ENCODE measurements around the gene MRPS15.
"Not testable (repeated sequence)": the region's sequence is repeated elsewhere in the genome, so short reads cannot be mapped to it uniquely, and the experiment has no call there.

Gene MRPS15

DNA sequence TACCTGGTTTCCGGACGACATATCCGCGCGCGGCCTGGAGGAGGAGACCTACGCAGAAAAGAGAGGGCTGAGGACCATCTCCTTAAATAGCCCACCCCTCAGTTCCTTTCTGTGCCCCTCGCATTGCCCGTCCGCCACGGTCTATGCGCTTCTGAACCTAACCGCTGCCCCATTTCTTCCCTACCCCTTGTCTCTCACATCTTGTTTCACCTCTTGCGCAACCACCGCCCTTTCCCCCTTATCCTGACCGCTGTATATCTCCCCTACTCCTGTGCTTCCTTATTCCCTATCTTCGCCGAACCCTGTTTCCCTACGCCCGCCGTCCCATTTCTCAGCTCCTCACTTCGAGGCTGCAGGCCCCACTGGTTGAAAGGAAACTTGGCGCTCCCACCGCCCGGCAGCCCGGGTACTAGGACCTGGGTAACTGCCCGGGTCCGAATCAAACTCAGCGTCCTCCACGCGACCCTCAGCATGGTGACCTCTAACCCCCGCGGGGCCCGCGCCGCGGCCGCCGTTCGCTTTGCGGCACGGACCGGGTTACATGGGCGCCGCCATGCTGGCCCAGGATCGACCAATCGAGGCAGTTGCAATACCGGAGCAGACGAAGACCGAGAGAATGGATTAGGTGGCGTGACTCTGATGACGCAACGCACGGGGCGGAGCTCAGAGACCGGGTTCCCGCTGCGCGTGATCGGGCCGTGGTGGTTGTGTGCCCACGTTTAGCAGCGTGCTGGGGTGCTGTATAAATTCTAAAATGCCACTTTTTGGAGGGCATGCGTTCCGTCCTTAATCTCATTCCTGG is at the start of gene MRPS15:
Gene MRPS15, minus strand, starts transcription at position 582 of the 802 bp plus-strand sequence. Its CDS starts 109 bp downstream, at position 473.
- H3K4me3 ChIP-seq (ENCODE audit: low read length), result peak within 1 kb of the TSS; percentile 75; the same call in 1 of the 2 replicates
- no peaks in the 10 kb centered on the region for H3K9me3 ChIP-seq (ENCODE audit: control insufficient read depth, insufficient read depth, low read length)
- DNase-seq (ENCODE audit: low read depth, low spot score), result peak; percentile 87
- H3K27me3 ChIP-seq (ENCODE audit: control insufficient read depth, insufficient read depth, low read length), result peaks cover 15% of the 10 kb centered on the region
- no CpG with 5 or more reads among the region's 65 CpGs for WGBS (ENCODE audit: insufficient coverage, insufficient read length)
- H3K27ac ChIP-seq (ENCODE audit: low read length), result no peak within 1 kb of the TSS
- H3K36me3 ChIP-seq (ENCODE audit: control insufficient read depth, insufficient read depth, low read length), result peaks cover 14% of the 10 kb centered on the region; the same call in 1 of the 2 replicates
- H3K4me1 ChIP-seq (ENCODE audit: control insufficient read depth, insufficient read depth, low read length), result no peaks in the 10 kb centered on the region

DNA sequence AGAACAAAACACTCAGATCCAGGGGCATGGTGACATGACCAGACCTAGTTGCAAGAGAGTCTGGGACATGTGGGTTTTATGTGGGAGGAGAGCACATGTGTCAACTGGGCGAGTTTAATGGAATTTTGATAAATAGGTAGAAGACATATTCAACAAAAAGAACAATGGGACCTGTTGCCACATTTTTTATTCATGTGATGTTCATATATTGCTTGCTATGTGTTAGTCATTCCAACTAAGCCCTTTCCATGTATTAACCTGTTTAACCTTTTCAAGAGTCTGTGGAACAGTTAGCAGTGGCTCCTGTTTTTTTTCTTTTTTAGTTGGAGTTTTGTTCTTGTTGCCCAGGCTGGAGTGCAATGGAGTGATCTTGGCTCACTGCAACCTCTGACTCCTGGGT is 48.7 kb upstream of the MRPS15 start:
- no peaks in the 10 kb centered on the region for H3K27me3 ChIP-seq (ENCODE audit: control insufficient read depth, insufficient read depth, low read length)
- no CpG with 5 or more reads among the region's 1 CpG for WGBS (ENCODE audit: insufficient coverage, insufficient read length)

GRCh38 chr1:36511804-36512798 is 47.9 kb upstream of the MRPS15 start:
- no peak for DNase-seq (ENCODE audit: low read depth, low spot score)
- Histone ChIP-seq H3K4me1 (ENCODE audit: control insufficient read depth, insufficient read depth, low read length) (no peaks in the 10 kb centered on the region), H3K27ac (ENCODE audit: low read length) (no peak overlapping the region), H3K36me3 (ENCODE audit: control insufficient read depth, insufficient read depth, low read length) (no peaks in the 10 kb centered on the region), H3K27me3 (ENCODE audit: control insufficient read depth, insufficient read depth, low read length) (no peaks in the 10 kb centered on the region), H3K4me3 (ENCODE audit: low read length) (no peak overlapping the region), H3K9me3 (ENCODE audit: control insufficient read depth, insufficient read depth, low read length) (no peaks in the 10 kb centered on the region)
- whole genome bisulfite sequencing (ENCODE audit: insufficient coverage, insufficient read length), result no CpG with 5 or more reads among the region's 15 CpGs

More for the DNA sequence above, 48.7 kb upstream of the MRPS15 start:
- Histone ChIP-seq H3K27ac (ENCODE audit: low read length) (no peak overlapping the region), H3K36me3 (ENCODE audit: control insufficient read depth, insufficient read depth, low read length) (no peaks in the 10 kb centered on the region), H3K4me1 (ENCODE audit: control insufficient read depth, insufficient read depth, low read length) (no peaks in the 10 kb centered on the region), H3K4me3 (ENCODE audit: low read length) (no peak overlapping the region), H3K9me3 (ENCODE audit: control insufficient read depth, insufficient read depth, low read length) (no peaks in the 10 kb centered on the region)
- DNase-seq (ENCODE audit: low read depth, low spot score), result no peak

- not testable (repeated sequence) for H3K27me3 ChIP-seq (ENCODE audit: control insufficient read depth, insufficient read depth, low read length); H3K4me1 ChIP-seq (ENCODE audit: control insufficient read depth, insufficient read depth, low read length); H3K9me3 ChIP-seq (ENCODE audit: control insufficient read depth, insufficient read depth, low read length); H3K36me3 ChIP-seq (ENCODE audit: control insufficient read depth, insufficient read depth, low read length); H3K4me3 ChIP-seq (ENCODE audit: low read length); DNase-seq (ENCODE audit: low read depth, low spot score); H3K27ac ChIP-seq (ENCODE audit: low read length)
- no CpG with 5 or more reads among the region's 2 CpGs for WGBS (ENCODE audit: insufficient coverage, insufficient read length)
Measured at GRCh38 chr1:36511220-36511619, 47.0 kb upstream of the MRPS15 start.

- H3K4me3 ChIP-seq (ENCODE audit: low read length), result no peak overlapping the region
- no peaks in the 10 kb centered on the region for H3K9me3 ChIP-seq (ENCODE audit: control insufficient read depth, insufficient read depth, low read length)
- DNase-seq (ENCODE audit: low read depth, low spot score), result no peak
- WGBS (ENCODE audit: insufficient coverage, insufficient read length), result no CpG with 5 or more reads among the region's 7 CpGs
- no peak overlapping the region for H3K27ac ChIP-seq (ENCODE audit: low read length)
- H3K36me3 ChIP-seq (ENCODE audit: control insufficient read depth, insufficient read depth, low read length), result no peaks in the 10 kb centered on the region
- H3K27me3 ChIP-seq (ENCODE audit: control insufficient read depth, insufficient read depth, low read length), result no peaks in the 10 kb centered on the region
- no peaks in the 10 kb centered on the region for H3K4me1 ChIP-seq (ENCODE audit: control insufficient read depth, insufficient read depth, low read length)
Measured at GRCh38 chr1:36510418-36510817, 46.2 kb upstream of the MRPS15 start.

DNA sequence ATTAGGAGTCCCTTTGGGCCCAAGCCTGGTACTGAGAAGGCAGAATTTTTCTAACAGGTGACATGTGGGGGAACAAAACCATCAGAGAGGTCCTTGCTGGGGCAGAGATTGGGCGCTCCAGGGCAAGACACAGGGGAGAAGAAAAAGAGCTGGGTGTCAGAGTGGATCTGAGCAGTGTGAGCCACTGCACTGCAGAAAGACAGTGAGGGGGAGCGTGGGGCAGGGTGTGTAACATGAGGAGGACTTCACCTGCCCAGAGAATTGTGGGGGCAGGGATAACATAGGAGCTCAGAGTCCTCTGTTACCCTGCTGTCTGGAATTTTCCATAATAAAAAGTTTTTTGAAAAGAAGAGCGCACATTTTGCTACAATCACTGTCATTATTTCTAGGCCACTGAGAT is 44.1 kb upstream of the MRPS15 start:
- no CpG with 5 or more reads among the region's 3 CpGs for WGBS (ENCODE audit: insufficient coverage, insufficient read length)
- H3K4me1 ChIP-seq (ENCODE audit: control insufficient read depth, insufficient read depth, low read length), result no peaks in the 10 kb centered on the region

GRCh38 chr1:36506276-36506920 is 42.2 kb upstream of the MRPS15 start:
- Histone ChIP-seq H3K27ac (ENCODE audit: low read length) (no peak overlapping the region), H3K27me3 (ENCODE audit: control insufficient read depth, insufficient read depth, low read length) (no peaks in the 10 kb centered on the region), H3K9me3 (ENCODE audit: control insufficient read depth, insufficient read depth, low read length) (no peaks in the 10 kb centered on the region), H3K36me3 (ENCODE audit: control insufficient read depth, insufficient read depth, low read length) (no peaks in the 10 kb centered on the region), H3K4me1 (ENCODE audit: control insufficient read depth, insufficient read depth, low read length) (no peaks in the 10 kb centered on the region), H3K4me3 (ENCODE audit: low read length) (no peak overlapping the region)
- no CpG with 5 or more reads among the region's 5 CpGs for WGBS (ENCODE audit: insufficient coverage, insufficient read length)
- no peak for DNase-seq (ENCODE audit: low read depth, low spot score)

More for the DNA sequence above, 44.1 kb upstream of the MRPS15 start:
- Histone ChIP-seq H3K27ac (ENCODE audit: low read length) (no peak overlapping the region), H3K9me3 (ENCODE audit: control insufficient read depth, insufficient read depth, low read length) (no peaks in the 10 kb centered on the region), H3K36me3 (ENCODE audit: control insufficient read depth, insufficient read depth, low read length) (no peaks in the 10 kb centered on the region), H3K4me3 (ENCODE audit: low read length) (no peak overlapping the region), H3K27me3 (ENCODE audit: control insufficient read depth, insufficient read depth, low read length) (no peaks in the 10 kb centered on the region)
- DNase-seq (ENCODE audit: low read depth, low spot score), result no peak

DNA sequence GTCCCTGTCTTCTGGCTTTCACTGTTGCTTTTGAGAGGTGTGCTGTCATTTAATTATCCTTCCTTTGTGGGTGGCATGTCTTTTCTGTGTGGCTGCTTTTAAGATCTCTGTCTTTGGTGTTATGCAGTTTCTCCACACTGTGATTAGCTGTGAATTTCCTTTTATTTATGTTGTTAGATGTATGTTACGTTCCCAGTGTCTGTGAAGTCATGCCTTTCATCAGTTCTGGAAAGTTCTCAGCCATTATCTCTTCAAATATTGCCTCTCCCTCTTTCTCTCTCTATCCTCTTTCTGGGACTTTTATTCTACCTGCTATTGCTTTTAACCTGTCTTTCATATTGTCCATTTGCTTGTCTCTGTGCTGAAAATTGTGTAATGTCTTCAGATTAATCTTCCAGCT is 39.5 kb upstream of the MRPS15 start:
- WGBS (ENCODE audit: insufficient coverage, insufficient read length), result no CpG with 5 or more reads among the region's 1 CpG
- Histone ChIP-seq H3K27me3 (ENCODE audit: control insufficient read depth, insufficient read depth, low read length) (no peaks in the 10 kb centered on the region), H3K4me1 (ENCODE audit: control insufficient read depth, insufficient read depth, low read length) (no peaks in the 10 kb centered on the region), H3K27ac (ENCODE audit: low read length) (no peak overlapping the region), H3K4me3 (ENCODE audit: low read length) (no peak overlapping the region), H3K36me3 (ENCODE audit: control insufficient read depth, insufficient read depth, low read length) (no peaks in the 10 kb centered on the region), H3K9me3 (ENCODE audit: control insufficient read depth, insufficient read depth, low read length) (no peaks in the 10 kb centered on the region)
- DNase-seq (ENCODE audit: low read depth, low spot score), result no peak

GRCh38 chr1:36503159-36503558 is 39.0 kb upstream of the MRPS15 start:
- Histone ChIP-seq H3K27ac (ENCODE audit: low read length) (no peak overlapping the region), H3K27me3 (ENCODE audit: control insufficient read depth, insufficient read depth, low read length) (no peaks in the 10 kb centered on the region), H3K4me1 (ENCODE audit: control insufficient read depth, insufficient read depth, low read length) (no peaks in the 10 kb centered on the region), H3K36me3 (ENCODE audit: control insufficient read depth, insufficient read depth, low read length) (no peaks in the 10 kb centered on the region), H3K4me3 (ENCODE audit: low read length) (no peak overlapping the region), H3K9me3 (ENCODE audit: control insufficient read depth, insufficient read depth, low read length) (no peaks in the 10 kb centered on the region)
- no peak for DNase-seq (ENCODE audit: low read depth, low spot score)
- WGBS (ENCODE audit: insufficient coverage, insufficient read length), result no CpG with 5 or more reads among the region's 1 CpG

GRCh38 chr1:36502616-36503015 is 38.4 kb upstream of the MRPS15 start:
- WGBS (ENCODE audit: insufficient coverage, insufficient read length), result no CpG with 5 or more reads among the region's 2 CpGs
- no peak for DNase-seq (ENCODE audit: low read depth, low spot score)
- H3K27ac ChIP-seq (ENCODE audit: low read length), result no peak overlapping the region
- H3K36me3 ChIP-seq (ENCODE audit: control insufficient read depth, insufficient read depth, low read length), result no peaks in the 10 kb centered on the region
- no peaks in the 10 kb centered on the region for H3K9me3 ChIP-seq (ENCODE audit: control insufficient read depth, insufficient read depth, low read length)
- no peaks in the 10 kb centered on the region for H3K27me3 ChIP-seq (ENCODE audit: control insufficient read depth, insufficient read depth, low read length)
- H3K4me1 ChIP-seq (ENCODE audit: control insufficient read depth, insufficient read depth, low read length), result no peaks in the 10 kb centered on the region
- H3K4me3 ChIP-seq (ENCODE audit: low read length), result no peak overlapping the region
